ENCODE data around the gene TCFL5. TPM values are rescaled to one million over a fixed set of nuclear protein-coding genes. Genes with fewer than 3 reads are reported as not detected.
A peak's percentile ranks its signal among the peaks of the same experiment; 100 is the strongest.

The TCFL5 gene
- total RNA-seq, 1 experiment from 2014 or later = 11.7 TPM

DNA sequence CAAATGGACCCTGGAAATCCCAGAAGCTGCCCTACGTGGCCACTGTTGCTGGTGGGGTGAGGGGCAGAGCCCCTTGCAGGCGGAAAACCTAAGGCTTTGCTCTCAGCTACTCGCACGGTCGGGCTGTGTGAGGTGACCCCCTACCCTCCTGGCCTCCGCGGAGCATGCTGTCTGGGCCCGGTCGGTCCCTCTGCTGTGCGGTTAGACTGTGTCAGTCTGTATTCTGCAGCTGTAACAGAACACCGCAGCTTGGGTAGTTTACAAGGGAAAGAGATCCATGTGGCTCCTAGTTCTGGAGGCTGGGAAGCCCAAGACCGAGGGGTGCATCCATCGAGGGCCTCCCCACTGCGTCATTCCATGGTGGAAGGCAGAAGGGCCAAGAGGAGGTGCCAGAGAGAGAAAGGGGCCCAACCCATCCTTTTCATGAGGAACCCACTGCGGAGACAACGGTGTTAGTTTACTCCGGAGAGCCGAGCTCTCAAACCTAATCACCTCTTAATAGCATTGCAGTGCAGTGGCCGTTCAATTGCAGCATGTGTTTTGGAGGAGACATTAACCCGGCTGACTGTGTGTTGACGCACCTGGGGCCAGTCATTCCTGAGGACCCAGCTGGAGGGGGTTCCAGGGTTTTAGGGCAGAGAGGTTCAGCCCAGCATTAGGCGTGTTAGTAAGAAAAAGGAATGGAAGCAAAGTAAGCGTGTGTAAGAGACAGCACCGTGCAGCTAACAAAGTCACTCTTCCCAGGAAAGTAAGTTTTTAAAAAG lies 26.5 kb downstream of the TCFL5 start:
- no peak for DNase-seq (ENCODE audit: low read depth)

DNA sequence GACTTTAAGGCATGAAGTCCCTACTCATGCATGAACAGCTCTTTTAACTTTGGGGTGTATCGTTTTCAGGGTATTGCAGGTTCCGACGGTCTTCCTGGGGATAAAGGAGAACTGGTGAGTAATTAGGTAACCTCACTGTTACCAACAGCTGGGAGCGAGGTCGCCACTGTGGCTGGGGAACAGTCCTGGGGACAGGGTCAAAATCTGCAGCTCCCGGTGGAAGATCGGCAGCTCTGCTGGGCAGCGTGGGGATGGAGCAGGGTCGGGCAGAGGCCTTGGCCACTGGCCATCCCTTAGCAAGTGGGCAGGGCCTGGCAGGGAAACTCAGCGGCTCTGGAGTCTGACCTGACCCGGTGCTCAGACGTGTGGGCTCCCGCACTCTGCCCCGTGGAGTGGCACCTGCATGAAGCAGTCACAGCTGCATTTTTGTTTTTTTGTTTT lies 28.7 kb downstream of the TCFL5 start:
- DNase-seq (ENCODE audit: low read depth) = peak; percentile 1

DNA sequence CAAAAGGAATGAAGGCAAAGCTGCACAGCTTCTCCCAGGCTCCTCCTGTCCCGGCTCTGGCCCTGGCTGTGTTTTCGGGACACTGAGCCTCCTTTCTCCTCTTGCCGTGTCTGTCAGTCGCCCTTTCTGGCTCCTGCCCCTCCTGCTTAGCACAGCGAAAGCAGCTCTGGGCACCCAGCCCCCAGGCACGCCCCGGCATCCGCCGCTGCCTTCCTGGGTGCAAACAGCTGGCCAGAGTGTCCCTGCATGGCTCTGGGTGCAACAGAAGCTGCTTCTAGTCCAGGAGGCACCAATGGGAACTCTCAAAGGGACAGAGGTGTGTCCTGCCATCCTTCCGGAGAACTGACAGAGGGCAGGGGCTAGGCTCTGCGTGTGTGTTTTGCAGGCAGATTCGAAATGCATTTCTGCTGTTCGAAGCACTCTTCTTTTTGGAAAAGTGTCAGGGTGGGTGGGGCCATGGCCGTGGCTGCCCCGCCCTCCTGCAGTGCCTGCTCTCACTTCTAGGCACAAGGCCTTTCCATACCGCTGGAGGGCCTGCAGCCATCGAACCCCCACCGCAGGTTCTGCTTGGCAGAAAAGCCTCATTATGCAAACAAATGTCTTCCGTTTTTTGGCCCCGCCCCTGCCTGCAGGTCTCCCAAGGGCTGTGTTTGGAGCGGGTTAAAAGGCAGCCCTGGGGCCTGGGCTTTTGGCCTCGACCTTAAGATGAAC lies 29.3 kb downstream of the TCFL5 start:
- peak; percentile 42 for DNase-seq (ENCODE audit: low read depth)

DNA sequence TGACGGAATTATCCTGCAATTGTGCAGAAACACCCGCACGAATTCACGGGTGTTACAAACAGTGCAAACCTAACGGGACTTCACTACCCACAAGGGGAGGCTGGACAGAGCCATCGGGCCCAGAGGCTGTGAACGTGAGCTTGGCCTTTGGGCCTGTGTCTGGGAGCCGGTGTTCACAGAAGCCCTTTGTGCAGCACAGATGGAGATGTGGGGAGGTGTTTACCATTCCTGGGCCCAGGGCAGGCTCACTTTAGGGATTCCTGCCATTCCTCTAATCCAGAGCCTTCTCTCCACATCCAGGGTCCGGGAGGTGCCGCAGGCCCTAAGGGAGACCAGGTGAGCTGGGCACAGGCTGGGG lies 29.8 kb downstream of the TCFL5 start:
- peak; percentile 1 for DNase-seq (ENCODE audit: low read depth)

DNA sequence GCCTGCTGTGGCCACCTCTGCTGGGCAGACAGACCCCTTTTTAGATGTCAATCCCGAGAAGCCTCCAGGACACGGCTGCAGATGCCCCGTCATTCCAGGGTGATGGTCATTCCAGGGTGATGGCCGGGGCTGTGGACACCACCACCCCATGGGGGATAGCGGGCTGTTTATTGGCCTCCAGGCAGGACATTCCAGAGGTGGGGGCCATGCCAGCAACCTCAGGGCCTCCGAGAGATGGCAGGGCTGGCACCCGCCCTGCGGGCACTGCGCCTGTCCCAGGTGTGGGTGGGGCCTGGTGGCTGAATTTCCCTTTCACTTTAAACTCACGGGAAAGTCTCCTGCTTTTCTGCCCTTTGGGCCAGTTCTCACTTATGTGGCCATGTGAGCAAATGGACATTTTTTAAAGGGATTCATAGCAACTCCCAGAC lies 30.2 kb downstream of the TCFL5 start:
- peak; percentile 1 for DNase-seq (ENCODE audit: low read depth)

DNA sequence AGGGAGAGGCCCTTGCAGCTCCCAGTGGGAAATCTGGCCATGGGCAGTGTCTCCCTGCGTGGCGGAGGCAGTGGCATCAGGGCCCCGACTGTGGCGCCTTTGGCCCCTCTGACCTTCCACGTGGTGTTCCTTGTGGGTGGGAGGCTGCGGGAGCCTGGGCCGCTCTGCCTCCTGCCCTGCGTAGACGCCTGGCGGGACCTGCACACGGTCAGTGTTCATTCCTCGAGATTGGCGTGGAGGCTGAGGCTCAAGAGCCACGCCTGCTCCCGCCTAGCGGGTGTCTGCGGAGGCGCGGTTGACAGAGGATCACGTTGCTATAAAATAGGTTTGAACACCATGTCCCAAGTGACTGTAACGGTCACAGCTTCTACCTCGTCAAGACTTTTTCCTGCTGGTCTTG lies 30.8 kb downstream of the TCFL5 start:
- DNase-seq (ENCODE audit: low read depth) = peak; percentile 1

DNA sequence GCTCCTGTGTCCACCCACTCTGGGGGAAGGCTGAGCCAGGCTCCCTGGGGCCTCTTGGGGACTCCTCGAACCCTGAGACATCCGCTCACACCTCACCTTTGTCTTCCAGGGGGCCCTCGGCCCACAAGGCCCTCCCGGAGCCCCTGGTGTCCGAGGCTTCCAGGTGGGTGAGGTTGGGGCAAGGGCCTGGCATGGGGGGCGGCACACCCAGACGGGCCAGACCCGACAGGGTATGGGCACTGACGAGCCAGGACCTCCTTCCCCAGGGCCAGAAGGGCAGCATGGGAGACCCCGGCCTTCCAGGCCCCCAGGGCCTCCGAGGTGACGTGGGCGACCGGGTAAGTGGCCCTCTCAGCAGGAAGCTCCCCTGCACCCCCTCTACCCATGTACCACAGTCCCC lies 31.4 kb downstream of the TCFL5 start:
- DNase-seq (ENCODE audit: low read depth) = no peak

DNA sequence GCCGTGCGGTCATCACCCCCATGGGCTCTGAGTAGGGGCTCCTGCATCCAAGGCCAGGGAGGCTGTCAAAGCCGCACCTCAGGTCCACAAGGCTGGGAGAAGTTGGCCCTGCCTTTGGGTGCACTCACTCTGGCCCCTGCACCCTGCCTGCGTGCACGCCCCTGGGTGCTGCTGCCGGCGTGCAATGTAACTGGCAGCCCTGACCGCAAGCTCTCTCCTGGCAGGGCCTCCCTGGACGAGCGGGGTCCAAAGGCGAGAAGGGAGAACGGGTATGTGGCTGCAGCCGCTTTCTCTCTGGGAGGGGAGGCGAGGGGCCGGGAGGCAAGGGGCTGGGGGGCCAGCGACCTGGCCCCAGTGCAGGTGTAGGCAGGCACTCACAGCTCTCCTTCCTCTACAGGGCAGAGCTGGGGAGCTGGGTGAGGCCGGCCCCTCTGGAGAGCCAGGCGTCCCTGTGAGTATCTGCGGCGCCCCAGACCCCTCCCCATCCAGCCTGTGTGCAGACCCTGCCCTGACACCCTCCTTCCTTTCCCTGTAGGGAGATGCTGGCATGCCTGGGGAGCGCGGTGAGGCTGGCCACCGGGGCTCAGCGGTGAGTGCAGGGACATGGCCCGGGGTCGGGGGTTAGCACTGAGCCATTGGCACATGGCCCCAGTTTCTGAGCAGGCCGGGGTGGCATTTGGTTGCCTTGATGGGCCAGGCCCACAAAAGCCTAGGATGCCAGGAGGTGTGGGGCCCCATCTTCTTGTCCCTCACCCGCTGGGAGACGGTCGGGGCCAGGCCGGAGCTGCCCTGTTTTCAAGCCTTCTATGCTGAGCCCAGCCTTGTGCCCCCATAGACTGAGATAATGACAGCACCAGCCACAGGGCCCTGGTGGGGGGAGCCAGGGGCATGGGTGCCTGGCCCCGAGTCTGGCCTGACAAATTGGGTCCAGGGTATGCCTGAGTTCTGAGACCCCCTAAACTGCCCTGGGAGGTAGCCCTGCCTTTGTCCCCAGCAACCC lies 32.1 kb downstream of the TCFL5 start:
- no peak for DNase-seq (ENCODE audit: low read depth)

DNA sequence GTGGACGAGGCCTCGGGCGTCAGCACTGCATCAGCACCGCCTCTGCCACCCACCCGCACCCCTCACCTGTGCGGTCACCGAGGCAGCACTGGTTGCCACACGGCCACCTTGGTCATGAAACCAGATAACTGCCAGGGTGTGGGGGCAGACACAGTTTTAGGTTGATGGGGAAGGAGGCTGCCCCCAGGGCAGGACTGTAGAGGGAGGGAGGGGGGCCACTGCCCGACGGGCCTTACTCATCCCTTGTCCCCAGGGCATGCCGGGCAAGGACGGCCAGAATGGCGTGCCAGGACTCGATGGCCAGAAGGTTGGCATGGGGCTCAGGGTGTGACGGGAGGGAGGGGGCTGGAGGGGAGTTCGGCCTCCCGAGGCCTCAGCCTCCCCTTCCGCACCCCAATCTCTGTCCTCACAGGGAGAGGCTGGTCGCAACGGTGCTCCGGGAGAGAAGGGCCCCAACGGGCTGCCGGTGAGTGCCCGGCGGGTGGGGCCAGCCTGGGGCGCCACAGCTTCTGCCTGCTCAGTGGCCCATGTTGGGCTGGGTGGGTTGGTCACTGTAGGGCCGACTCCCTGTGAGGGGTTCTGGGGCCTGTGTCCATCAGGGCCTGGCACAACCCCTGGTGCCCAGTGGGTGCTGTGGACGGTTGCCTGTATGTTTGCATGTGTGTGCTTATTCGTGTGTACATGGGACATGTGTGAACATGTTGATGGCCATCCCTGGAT lies 33.0 kb downstream of the TCFL5 start:
- no peak for DNase-seq (ENCODE audit: low read depth)

DNA sequence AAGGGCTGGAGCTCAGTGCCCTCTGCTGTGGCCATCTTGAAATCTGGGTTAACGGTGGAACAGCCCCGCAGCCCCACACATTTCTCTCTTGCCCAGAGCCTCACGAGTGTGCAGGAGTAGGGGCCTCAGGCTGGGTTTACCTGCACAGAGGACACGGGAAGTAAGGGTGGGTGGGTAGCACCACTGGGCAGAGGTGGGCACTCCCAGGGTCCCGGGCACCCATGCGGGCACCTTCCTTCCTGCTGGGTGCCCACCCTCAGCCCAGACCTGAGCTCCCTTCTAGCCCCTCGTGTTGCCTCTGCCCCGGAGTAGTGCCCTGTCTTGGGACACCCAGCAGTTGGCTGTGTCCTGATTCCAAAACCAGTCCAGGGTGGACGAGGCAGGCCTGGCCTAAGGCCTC lies 33.6 kb downstream of the TCFL5 start:
- no peak for DNase-seq (ENCODE audit: low read depth)

DNA sequence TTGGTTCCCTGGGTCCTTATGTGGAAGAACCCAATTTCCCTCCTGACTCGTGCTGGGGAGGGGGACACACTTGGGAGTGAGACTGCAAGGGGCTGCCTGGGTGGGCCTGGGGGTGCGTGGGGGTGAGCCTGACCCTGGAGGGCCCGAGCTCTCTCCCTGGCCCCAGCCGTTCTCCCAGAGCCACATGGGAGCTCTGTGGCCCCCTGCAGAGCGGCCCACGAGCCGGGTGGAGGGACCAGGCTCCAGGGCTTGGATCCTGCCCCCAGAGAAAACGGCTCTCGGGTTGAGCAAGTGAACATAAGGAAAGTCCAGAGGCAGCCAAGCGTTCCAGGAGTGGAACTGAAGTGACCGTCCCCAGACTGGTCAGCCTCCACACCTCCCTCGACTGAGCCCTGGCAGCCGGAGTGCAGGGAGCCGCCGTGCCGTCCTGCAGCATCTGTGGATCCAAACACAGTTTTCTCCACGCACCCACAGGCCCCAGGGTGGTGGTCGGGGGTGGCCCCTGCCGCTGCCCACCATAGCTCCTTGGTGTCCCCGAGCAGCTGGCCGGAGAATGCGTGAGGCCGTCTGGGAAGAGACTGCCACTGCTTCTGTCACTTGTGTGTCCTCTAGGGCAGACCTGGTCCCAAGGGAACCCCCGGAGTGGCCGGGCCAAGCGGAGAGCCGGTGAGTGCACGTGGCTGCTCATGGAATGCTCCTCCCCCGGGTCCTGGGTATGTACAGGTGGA lies 34.1 kb downstream of the TCFL5 start:
- DNase-seq (ENCODE audit: low read depth) = no peak

DNA sequence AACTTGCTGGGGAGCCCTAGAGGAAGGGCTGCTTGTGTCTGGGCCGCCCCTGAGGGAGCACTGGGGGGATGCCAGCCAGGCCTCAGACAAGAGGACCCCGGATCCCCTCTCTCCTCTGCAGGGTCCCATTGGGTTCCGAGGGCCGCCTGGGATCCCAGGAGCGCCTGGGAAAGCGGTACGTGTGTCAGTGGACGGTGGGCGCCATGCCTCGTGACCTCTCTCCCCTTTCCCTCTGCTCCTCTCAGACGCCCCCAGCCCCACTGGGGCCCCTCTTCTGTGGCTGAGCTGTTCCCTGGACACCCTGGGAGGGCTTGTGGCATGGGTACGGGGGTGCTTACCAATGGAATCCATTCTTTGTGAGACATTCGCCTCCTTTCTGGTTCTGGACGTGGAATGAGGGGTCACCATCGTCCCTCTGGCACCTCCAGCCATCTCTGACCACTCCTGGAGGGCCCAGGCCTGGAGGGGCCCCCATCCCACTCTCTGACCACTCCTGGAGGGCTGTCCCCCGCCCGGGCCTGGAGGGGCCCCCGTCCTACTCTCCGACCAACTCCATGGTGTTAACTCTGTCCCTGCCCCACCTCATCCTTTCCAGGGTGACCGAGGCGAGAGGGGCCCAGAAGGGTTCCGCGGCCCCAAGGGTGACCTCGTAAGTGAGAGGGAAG lies 34.8 kb downstream of the TCFL5 start:
- DNase-seq (ENCODE audit: low read depth) = no peak

DNA sequence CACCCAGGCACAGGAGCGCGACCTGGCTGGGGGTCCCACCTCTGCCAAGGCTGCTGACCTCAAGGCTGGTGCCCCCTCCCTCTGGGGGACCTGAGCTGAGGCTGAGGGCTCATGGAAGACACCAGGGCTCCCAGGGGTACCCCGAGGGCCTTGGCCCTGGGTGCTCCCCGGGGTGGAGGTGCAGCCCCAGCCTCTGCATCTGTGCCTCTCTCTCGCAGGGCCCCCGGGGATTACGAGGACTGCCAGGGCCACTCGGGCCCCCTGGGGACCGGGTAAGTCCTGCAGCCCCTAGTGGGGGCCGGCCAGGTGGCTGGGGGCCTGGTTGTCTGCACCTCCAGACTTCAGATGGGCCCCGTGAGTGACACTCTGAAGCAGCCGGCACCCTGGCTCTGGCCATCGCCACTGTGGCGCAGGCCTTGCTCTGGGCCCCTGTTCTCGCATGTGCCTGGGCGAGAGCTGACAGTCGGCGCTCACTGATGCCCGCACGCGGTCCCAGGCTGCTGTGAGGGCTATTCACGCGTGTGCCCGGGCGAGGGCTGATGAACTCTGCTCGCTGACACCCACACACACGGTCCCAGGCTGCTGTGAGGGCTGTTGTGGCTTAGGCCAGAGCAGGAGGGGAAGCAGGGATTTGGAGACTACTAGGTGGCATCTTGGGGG lies 35.5 kb downstream of the TCFL5 start:
- no peak for DNase-seq (ENCODE audit: low read depth)

DNA sequence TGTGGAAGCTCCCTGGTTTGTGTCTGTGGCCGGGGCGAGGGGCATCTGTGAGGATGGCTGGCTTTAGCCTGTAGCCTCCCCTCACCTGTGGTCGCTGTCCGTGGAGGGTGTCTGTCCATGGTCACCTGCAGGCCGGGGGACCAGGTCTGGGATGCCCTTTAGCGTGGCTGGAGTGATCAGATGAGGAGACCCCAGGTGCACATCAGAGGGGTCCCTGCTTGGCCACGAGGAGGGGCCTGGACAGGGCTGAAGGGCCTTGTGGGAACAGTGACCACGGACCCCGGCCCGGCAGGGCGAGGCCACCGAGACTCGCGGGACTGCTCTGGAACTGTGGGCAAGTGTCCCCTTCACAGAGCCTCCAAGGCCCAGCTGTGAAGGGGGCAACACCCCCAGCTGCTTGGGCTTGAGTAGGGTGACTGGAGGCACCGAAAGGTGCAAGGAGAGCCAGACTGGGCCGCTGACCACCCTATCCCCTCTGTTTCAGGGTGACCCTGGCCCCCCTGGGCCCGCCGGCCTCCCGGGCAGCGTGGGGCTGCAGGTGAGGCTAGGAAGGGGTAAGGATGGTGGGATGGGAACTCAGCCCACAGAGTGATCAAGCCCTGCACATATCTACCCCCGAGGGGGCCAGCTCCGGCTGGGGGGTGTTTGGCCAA lies 36.2 kb downstream of the TCFL5 start:
- no peak for DNase-seq (ENCODE audit: low read depth)

DNA sequence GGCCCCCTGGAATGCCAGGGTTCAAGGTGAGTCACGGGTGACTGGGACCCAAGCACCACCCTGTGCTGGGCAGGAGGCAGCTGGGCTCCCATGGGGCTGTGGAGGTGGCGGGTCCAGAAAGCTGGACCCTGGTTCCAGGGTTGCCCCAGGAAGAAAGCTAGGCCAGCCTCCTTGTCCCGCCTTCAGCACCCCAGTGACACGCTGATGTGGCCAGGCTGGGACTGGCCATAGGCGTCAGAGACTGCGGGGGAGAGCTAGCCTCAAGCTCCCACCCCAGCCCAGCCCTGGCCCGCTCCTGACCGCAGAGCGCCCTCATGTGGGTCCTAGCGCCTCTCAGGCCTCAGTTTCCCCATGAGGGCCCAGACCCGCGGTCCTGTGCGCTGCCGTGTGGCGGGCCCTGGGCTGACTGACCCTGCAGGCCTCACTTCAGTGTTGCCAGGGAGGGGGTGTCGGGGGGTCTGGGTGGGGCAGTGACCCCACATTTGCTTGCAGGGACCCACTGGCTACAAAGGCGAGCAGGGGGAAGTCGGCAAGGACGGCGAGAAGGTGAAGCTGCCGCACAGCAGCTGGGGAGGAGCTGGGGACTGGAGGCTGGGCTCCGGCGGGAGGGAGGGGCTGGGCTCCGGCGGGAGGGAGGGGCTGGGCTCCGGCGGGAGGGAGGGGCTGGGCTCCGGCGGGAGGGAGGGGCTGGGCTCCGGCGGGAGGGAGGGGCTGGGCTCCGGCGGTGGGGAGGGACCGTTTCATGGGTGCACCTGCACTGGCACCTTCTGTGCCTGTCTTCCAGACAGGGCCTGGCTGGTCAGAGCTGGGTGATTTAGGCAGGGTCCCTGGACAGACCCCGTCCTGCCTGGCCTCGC lies 36.9 kb downstream of the TCFL5 start:
- DNase-seq (ENCODE audit: low read depth) = no peak

DNA sequence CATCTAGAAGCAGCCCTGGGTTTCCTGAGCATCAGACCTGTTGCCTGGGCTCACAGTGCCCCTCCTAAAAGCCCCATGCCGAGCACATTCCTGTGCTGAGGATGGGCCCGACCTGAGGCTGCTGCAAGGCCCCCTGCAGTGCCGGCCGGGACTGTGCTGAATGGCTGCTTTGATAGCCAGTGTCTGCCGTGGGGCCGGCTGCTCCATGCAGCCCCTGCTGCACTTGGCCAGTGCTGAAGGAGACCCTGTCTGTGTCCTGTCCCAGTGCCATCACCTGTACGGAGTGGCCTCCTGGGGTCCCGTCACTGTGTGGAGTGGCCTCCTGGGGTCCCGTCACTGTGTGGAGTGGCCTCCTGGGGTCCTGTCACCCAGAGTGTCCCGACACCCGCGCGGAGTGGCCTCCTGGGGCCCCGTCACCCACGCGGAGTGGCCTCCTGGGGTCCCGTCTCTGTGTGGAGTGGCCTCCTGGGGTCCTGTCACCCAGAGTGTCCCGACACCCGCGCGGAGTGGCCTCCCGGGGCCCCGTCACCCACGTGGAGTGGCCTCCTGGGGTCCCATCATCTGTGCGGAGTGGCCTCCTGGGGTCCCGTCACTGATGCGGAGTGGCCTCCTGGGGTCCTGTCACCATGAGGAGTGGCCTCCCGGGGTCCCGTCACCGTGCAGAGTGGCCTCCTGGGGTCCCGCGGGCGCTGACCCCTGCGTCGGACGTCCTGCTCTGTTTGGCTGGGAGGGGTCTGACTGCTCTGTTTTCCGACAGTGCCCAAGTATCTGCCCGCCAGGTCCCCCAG lies 37.7 kb downstream of the TCFL5 start:
- no peak for DNase-seq (ENCODE audit: low read depth)

Measured in Daoy (cell line).